Activated naive CD8-positive, alpha-beta T cell (primary cell): Measurements from ENCODE around the gene NETO1.

ENCODE experiments used
- H3K27ac Mint-ChIP-seq: one replicate; pipeline ENCODE4 v1.8.0; 2021; ENCODE audit warnings: mixed read lengths
- H3K27me3 Mint-ChIP-seq: one replicate; pipeline ENCODE4 v1.8.0; 2021; ENCODE audit warnings: mixed read lengths
- H3K36me3 Mint-ChIP-seq: one replicate; pipeline ENCODE4 v1.8.0; 2021; ENCODE audit warnings: mixed read lengths
- H3K4me1 Mint-ChIP-seq: one replicate; pipeline ENCODE4 v1.8.0; 2021; ENCODE audit warnings: low read depth, mixed read lengths
- H3K4me3 Mint-ChIP-seq: one replicate; pipeline ENCODE4 v1.8.0; 2021; ENCODE audit warnings: mild to moderate bottlenecking, mixed read lengths
- H3K9me3 Mint-ChIP-seq: one replicate; pipeline ENCODE4 v1.8.0; 2021; ENCODE audit warnings: low read depth, mixed read lengths

Gene NETO1

GRCh38 chr18:72720116-72720515, 147.7 kb downstream of the NETO1 start:
- Mint-ChIP-seq H3K4me3 (no peak overlapping the region), H3K9me3 (peaks cover 3% of the 10 kb centered on the region), H3K27me3 (peaks cover 1% of the 10 kb centered on the region), H3K27ac (no peak overlapping the region), H3K4me1 (no peaks in the 10 kb centered on the region), H3K36me3 (no peaks in the 10 kb centered on the region)

- Mint-ChIP-seq H3K9me3 (no peaks in the 10 kb centered on the region), H3K36me3 (no peaks in the 10 kb centered on the region), H3K4me1 (no peaks in the 10 kb centered on the region), H3K4me3 (no peak overlapping the region), H3K27me3 (peaks cover 1% of the 10 kb centered on the region), H3K27ac (no peak overlapping the region)
Observed at GRCh38 chr18:72704202-72704601, 163.6 kb downstream of the NETO1 start.

- Mint-ChIP-seq H3K9me3 (no peaks in the 10 kb centered on the region), H3K4me3 (no peak overlapping the region), H3K27ac (no peak overlapping the region), H3K36me3 (no peaks in the 10 kb centered on the region), H3K4me1 (no peaks in the 10 kb centered on the region), H3K27me3 (peaks cover 1% of the 10 kb centered on the region)
Observed at GRCh38 chr18:72700961-72701710, 166.7 kb downstream of the NETO1 start.

GRCh38 chr18:72697706-72698105, 170.1 kb downstream of the NETO1 start:
- no peak overlapping the region for H3K27ac Mint-ChIP-seq

GRCh38 chr18:72692595-72692994, 175.2 kb downstream of the NETO1 start:
- Mint-ChIP-seq H3K27ac (no peak overlapping the region), H3K4me1 (no peaks in the 10 kb centered on the region), H3K4me3 (no peak overlapping the region), H3K27me3 (no peaks in the 10 kb centered on the region), H3K36me3 (no peaks in the 10 kb centered on the region), H3K9me3 (no peaks in the 10 kb centered on the region)

More at GRCh38 chr18:72697706-72698105, 170.1 kb downstream of the NETO1 start:
- H3K27me3 Mint-ChIP-seq: no peaks in the 10 kb centered on the region
- no peaks in the 10 kb centered on the region for H3K4me1 Mint-ChIP-seq
- H3K9me3 Mint-ChIP-seq: no peaks in the 10 kb centered on the region
- no peaks in the 10 kb centered on the region for H3K36me3 Mint-ChIP-seq
- no peak overlapping the region for H3K4me3 Mint-ChIP-seq
